Psoas muscle (tissue), 8 donors: ENCODE data around the gene OR13H1. TPM values are rescaled to one million over a fixed set of nuclear protein-coding genes. Genes with fewer than 3 reads are reported as not detected.
"Not testable (repeated sequence)": the region's sequence is repeated elsewhere in the genome, so short reads cannot be mapped to it uniquely, and the experiment has no call there.

Experiments
- ATAC-seq, 4 donors: fragments of 200-7000 bp; cut with Tn5 transposase; one replicate each; pipeline ENCODE4 v1.9.1; 2020; ENCODE audit warnings: moderate library complexity in 3 of 4, mild to moderate bottlenecking in 2 of 4
- DNase-seq, 2 donors: peaks; one replicate each; pipeline ENCODE4 v3.0.0-alpha.2; 2020
- H3K27ac ChIP-seq: fragments of 200-600 bp; one replicate; pipeline ENCODE4 v1.8.0; 2022
- H3K27me3 ChIP-seq, 3 donors: fragments of 200-600 bp in 1 of 3; one replicate each; pipeline versions ENCODE4 v1.6.1 to v1.8.0; 2013 to 2022; ENCODE audit warnings: low read length in 2 of 3, mild to moderate bottlenecking in 2 of 3, moderate library complexity in 1 of 3; ENCODE audit not compliant: insufficient read depth in 3 of 3
- H3K36me3 ChIP-seq, 2 donors: fragments of 200-600 bp in 1 of 2; one replicate each; pipeline versions ENCODE4 v1.6.1 to v1.8.0; 2013 to 2022; ENCODE audit warnings: low read depth in 1 of 2, mild to moderate bottlenecking in 1 of 2, moderate library complexity in 1 of 2; ENCODE audit not compliant: insufficient read depth in 1 of 2
- H3K4me1 ChIP-seq: fragments of 200-600 bp; one replicate; pipeline ENCODE4 v1.8.0; 2022
- H3K4me3 ChIP-seq: fragments of 200-600 bp; one replicate; pipeline ENCODE4 v1.8.0; 2022; ENCODE audit warnings: mild to moderate bottlenecking
- H3K9me3 ChIP-seq: fragments of 200-600 bp; one replicate; pipeline ENCODE4 v1.8.0; 2022
- CTCF ChIP-seq: fragments of 200-600 bp; IDR thresholded peaks from one replicate; pipeline ENCODE4 v1.8.0; 2022; ENCODE audit warnings: antibody characterized with exemption
- WGBS, 3 donors: extraction: QIAGEN DNeasy Blood & Tissue Kit; methylation state at CpG; one replicate each; pipeline versions ENCODE4 v1.1.6 to v1.1.7; 2013; 5-methylcytosine and 5-hydroxymethylcytosine counted together
- intact Hi-C, 2 donors: fragments of 100-400 bp; cut with DNase I; formaldehyde crosslinking; loops; one replicate each; pipeline versions ENCODE4 v1.11.0 to v1.14.2; 2022
- long read RNA-seq, 2 donors: library from polyadenylated mRNA; unstranded; transcript quantifications; one replicate each; pipeline ENCODE4 v2.0.0, GENCODE V29; 2021
- polyA plus RNA-seq, 3 donors: library from polyadenylated mRNA; stranded (reverse); fragments of 200-250 nt; gene quantifications; one replicate each; pipeline ENCODE4 v1.2.3, GENCODE V29; 2013
- total RNA-seq, 4 donors: library from RNA; stranded (reverse); fragmentation: NEBNext Ultra II Directional in 2 of 4; extraction: Animal tissue kit (Norgen Biotek cat#: 25700) in 2 of 4; gene quantifications; one replicate each; pipeline versions ENCODE4 v1.2.1 to v1.2.4, GENCODE V29; 2021 to 2023
- donor health status: healthy with polysubstance abuse.
- donor health status: DM: no; HTN: no; CAD: no; lungs with moderate emphysema.
- donor health status: Bipolar disorder and iron deficiency.
- donor health status: healthy.
- donor health status: DM: yes; HTN: yes; CAD: no.
- donor health status: DM: no; HTN: no; CAD: no.
- donor health status: DM: no; HTN: no; CAD: no.
- donor health status: DM: yes; HTN: yes; CAD: no.

The OR13H1 gene
- not detected for total RNA-seq
- polyA plus RNA-seq: not detected
- long read RNA-seq, donor 1: 0 reads
- long read RNA-seq, donor 2: 0 reads

GRCh38 chrX:131543774-131544173 lies at the start of gene OR13H1:
Gene OR13H1, plus strand, starts transcription at chrX:131544074. Its CDS starts 0 bp downstream, at chrX:131544074.
- H3K4me3 ChIP-seq: no peak within 1 kb of the TSS
- DNase-seq (no peak), ATAC-seq (no peak)
- H3K36me3 ChIP-seq: no peaks in the 10 kb centered on the region
- peaks cover 0 to 6% (median 0%) of the 10 kb centered on the region in 3 donors for H3K27me3 ChIP-seq
- TF ChIP-seq CTCF: no peak
- H3K9me3 ChIP-seq: no peaks in the 10 kb centered on the region
- intact Hi-C loops: no loop called here
- no peaks in the 10 kb centered on the region for H3K4me1 ChIP-seq
- WGBS, 3 donors: 34 to 58% (median 56%) methylated on average over 1 of the region's 1 CpG
- no peak within 1 kb of the TSS for H3K27ac ChIP-seq

GRCh38 chrX:131501556-131501955 lies 42.3 kb upstream of the OR13H1 start:
- ATAC-seq, H3K9me3 ChIP-seq, H3K36me3 ChIP-seq, H3K4me3 ChIP-seq, H3K27ac ChIP-seq, H3K4me1 ChIP-seq, H3K27me3 ChIP-seq, DNase-seq, intact Hi-C loops: not testable (repeated sequence)
- 57 to 69% (median 67%) methylated on average over 5 of the region's 5 CpGs for WGBS, 3 donors

GRCh38 chrX:131513159-131513914 lies 30.5 kb upstream of the OR13H1 start:
- Histone ChIP-seq H3K4me1 (no peaks in the 10 kb centered on the region), H3K27ac (no peak overlapping the region), H3K27me3 (no peaks in the 10 kb centered on the region), H3K4me3 (no peak overlapping the region), H3K36me3 (no peaks in the 10 kb centered on the region), H3K9me3 (peaks cover 7% of the 10 kb centered on the region)
- no peak for TF ChIP-seq CTCF
- WGBS, 3 donors: 72 to 92% (median 75%) methylated on average over 8 to 9 of the region's 9 CpGs
- ATAC-seq (no peak), DNase-seq (no peak)
- intact Hi-C loops: no loop called here

- Histone ChIP-seq H3K9me3 (peaks cover 11% of the 10 kb centered on the region), H3K27ac (no peak overlapping the region), H3K27me3 (peaks cover 0 to 4% (median 0%) of the 10 kb centered on the region in 3 donors), H3K4me3 (no peak overlapping the region), H3K4me1 (no peaks in the 10 kb centered on the region), H3K36me3 (no peaks in the 10 kb centered on the region)
- 41 to 72% (median 63%) methylated on average over 2 of the region's 2 CpGs for WGBS, 3 donors
- DNase-seq (no peak), ATAC-seq (no peak)
- intact Hi-C loops: no loop called here
- no peak for TF ChIP-seq CTCF
These were observed 22.1 kb upstream of the OR13H1 start for GRCh38 chrX:131521824-131522223.

GRCh38 chrX:131544218-131544617 lies 344 bp downstream of the OR13H1 start:
- intact Hi-C loops: no loop called here
- Histone ChIP-seq H3K36me3 (no peaks in the 10 kb centered on the region), H3K4me3 (no peak overlapping the region), H3K4me1 (no peaks in the 10 kb centered on the region), H3K9me3 (no peaks in the 10 kb centered on the region), H3K27me3 (peaks cover 0 to 9% (median 0%) of the 10 kb centered on the region in 3 donors), H3K27ac (no peak overlapping the region)
- ATAC-seq (no peak), DNase-seq (no peak)
- TF ChIP-seq CTCF: no peak
- 68 to 80% (median 79%) methylated on average over 4 of the region's 4 CpGs for WGBS, 3 donors
